ENCODE data around the gene RGP1.

RGP1 gene

GRCh38 chr9:35771943-35772342, 22.9 kb downstream of the RGP1 start:
- DNase-seq (ENCODE audit: low spot score), result no peak

GRCh38 chr9:35774907-35775635, 26.0 kb downstream of the RGP1 start:
- peak; percentile 25 for DNase-seq (ENCODE audit: low spot score)

GRCh38 chr9:35776018-35776417, 26.9 kb downstream of the RGP1 start:
- peak; percentile 28 for DNase-seq (ENCODE audit: low spot score)

GRCh38 chr9:35778496-35778895, 29.4 kb downstream of the RGP1 start:
- no peak for DNase-seq (ENCODE audit: low spot score)

GRCh38 chr9:35781066-35781465, 32.0 kb downstream of the RGP1 start:
- DNase-seq (ENCODE audit: low spot score), result no peak

- DNase-seq (ENCODE audit: low spot score), result no peak
Measured at GRCh38 chr9:35783418-35783817, 34.3 kb downstream of the RGP1 start.

- DNase-seq (ENCODE audit: low spot score), result no peak
Measured at GRCh38 chr9:35789541-35789940, 40.5 kb downstream of the RGP1 start.

GRCh38 chr9:35790025-35790384, 40.9 kb downstream of the RGP1 start:
- DNase-seq (ENCODE audit: low spot score), result no peak

- peak; percentile 88 for DNase-seq (ENCODE audit: low spot score)
Measured at GRCh38 chr9:35790385-35791296, 41.6 kb downstream of the RGP1 start.

GRCh38 chr9:35791297-35791921, 42.3 kb downstream of the RGP1 start, which contains the start of gene NPR2:
TSS of gene NPR2 (plus strand) at chr9:35791591. CDS start at chr9:35792409, 818 bp downstream.
- peak; percentile 76 for DNase-seq (ENCODE audit: low spot score)

- DNase-seq (ENCODE audit: low spot score), result no peak
Measured at GRCh38 chr9:35792024-35792813, 43.1 kb downstream of the RGP1 start.

- DNase-seq (ENCODE audit: low spot score), result no peak
Measured at GRCh38 chr9:35792826-35793225, 43.7 kb downstream of the RGP1 start.

GRCh38 chr9:35793461-35793860, 44.4 kb downstream of the RGP1 start:
- no peak for DNase-seq (ENCODE audit: low spot score)

GRCh38 chr9:35795695-35796094, 46.6 kb downstream of the RGP1 start:
- no peak for DNase-seq (ENCODE audit: low spot score)

- no peak for DNase-seq (ENCODE audit: low spot score)
Measured at GRCh38 chr9:35797311-35798109, 48.4 kb downstream of the RGP1 start.

GRCh38 chr9:35798658-35799374, 49.7 kb downstream of the RGP1 start:
- DNase-seq (ENCODE audit: low spot score), result no peak

GRCh38 chr9:35800530-35800929, 51.4 kb downstream of the RGP1 start:
- no peak for DNase-seq (ENCODE audit: low spot score)

GRCh38 chr9:35801328-35802128, 52.4 kb downstream of the RGP1 start:
- no peak for DNase-seq (ENCODE audit: low spot score)

- DNase-seq (ENCODE audit: low spot score), result no peak
Measured at GRCh38 chr9:35806101-35806500, 57.0 kb downstream of the RGP1 start.

Measured in iPS-NIHi11 (cell line).